OCI-LY1 (cell line): Measurements from ENCODE around the gene FGF3.

Experiments used
- H2AFZ ChIP-seq: fragments of 200-600 bp; sonication (generic), shearing (Covaris generic); 2 replicates; pipeline ENCODE4 v1.6.0; 2014; ENCODE audit warnings: antibody characterized with exemption, mild to moderate bottlenecking, low read length
- H3F3A ChIP-seq: fragments of 200-600 bp; sonication (generic), shearing (Covaris generic); 2 replicates; pipeline ENCODE4 v1.6.0; 2014; ENCODE audit warnings: mild to moderate bottlenecking, antibody characterized with exemption, low read length, moderate library complexity; ENCODE audit not compliant: insufficient read depth
- H3K27ac ChIP-seq: fragments of 200-600 bp; sonication (generic); 2 replicates; pipeline ENCODE4 v1.5.1; 2014; ENCODE audit warnings: low read length, mixed run types, mild to moderate bottlenecking, low read depth; ENCODE audit not compliant: poor library complexity, severe bottlenecking
- H3K27me3 ChIP-seq: fragments of 200-600 bp; sonication (generic); 2 replicates; pipeline ENCODE4 v1.6.0; 2014; ENCODE audit warnings: antibody characterized with exemption, mild to moderate bottlenecking, low read length, moderate library complexity; ENCODE audit not compliant: insufficient read depth
- H3K36me3 ChIP-seq: fragments of 200-600 bp; sonication (generic); 2 replicates; pipeline ENCODE4 v1.6.1; 2014; ENCODE audit warnings: mild to moderate bottlenecking, antibody characterized with exemption, low read length, moderate library complexity, mixed read lengths; ENCODE audit not compliant: insufficient read depth
- H3K4me1 ChIP-seq: fragments of 200-600 bp; sonication (generic); 2 replicates; pipeline ENCODE4 v1.5.1; 2014; ENCODE audit warnings: mild to moderate bottlenecking, low read length, moderate library complexity; ENCODE audit not compliant: insufficient read depth, severe bottlenecking
- H3K4me2 ChIP-seq: fragments of 200-600 bp; sonication (generic), shearing (Covaris generic); 2 replicates; pipeline ENCODE4 v1.6.1; 2014; ENCODE audit warnings: low read length
- H3K4me3 ChIP-seq: fragments of 200-600 bp; sonication (generic); 2 replicates; pipeline ENCODE4 v1.5.1; 2014; ENCODE audit warnings: low read length, low read depth, mild to moderate bottlenecking, mixed read lengths; ENCODE audit not compliant: poor library complexity, severe bottlenecking
- H3K79me2 ChIP-seq: fragments of 200-600 bp; shearing (Covaris generic); 2 replicates; pipeline ENCODE4 v1.6.1; 2016; ENCODE audit warnings: mixed run types, low read length, mixed read lengths; ENCODE audit not compliant: insufficient read depth
- H3K9ac ChIP-seq: fragments of 200-600 bp; sonication (generic), shearing (Covaris generic); 2 replicates; pipeline ENCODE4 v1.6.1; 2014; ENCODE audit warnings: mild to moderate bottlenecking, low read length, mixed read lengths
- H3K9me2 ChIP-seq: fragments of 200-600 bp; sonication (generic), shearing (Covaris generic); 2 replicates; pipeline ENCODE4 v1.6.1; 2014; ENCODE audit warnings: low read depth, mild to moderate bottlenecking, low read length, mixed read lengths
- H3K9me3 ChIP-seq: fragments of 200-600 bp; shearing (Covaris generic); 2 replicates; pipeline ENCODE4 v1.6.1; 2014; ENCODE audit warnings: low read length, mixed read lengths
- H4K20me1 ChIP-seq: fragments of 200-600 bp; sonication (generic), shearing (Covaris generic); 2 replicates; pipeline ENCODE4 v1.6.0; 2016; ENCODE audit warnings: mild to moderate bottlenecking, low read length; ENCODE audit not compliant: insufficient read depth
- CTCF ChIP-seq: fragments of 200-600 bp; sonication (generic), shearing (Covaris generic); IDR thresholded peaks from 2 replicates; pipeline ENCODE4 v1.5.1; 2017; ENCODE audit warnings: mild to moderate bottlenecking, antibody characterized with exemption, low read length, moderate library complexity, mixed read lengths
- EZH2 ChIP-seq: fragments of 200-600 bp; sonication (generic), shearing (Covaris generic); IDR thresholded peaks from 2 replicates; pipeline ENCODE4 v1.8.0; 2017; ENCODE audit warnings: borderline replicate concordance, mixed run types, mild to moderate bottlenecking, antibody characterized with exemption, low read length, moderate library complexity, mixed read lengths

The FGF3 gene

GRCh38 chr11:69811431-69811830 is 7.8 kb downstream of the FGF3 start:
- no peaks in the 10 kb centered on the region for H3K27me3 ChIP-seq
- no peaks in the 10 kb centered on the region for H3F3A ChIP-seq
- H2AFZ ChIP-seq, result no peak overlapping the region
- H3K9ac ChIP-seq, result no peak overlapping the region
- TF ChIP-seq CTCF (no peak), EZH2 (no peak)
- no peaks in the 10 kb centered on the region for H4K20me1 ChIP-seq
- H3K9me2 ChIP-seq, result no peaks in the 10 kb centered on the region
- H3K9me3 ChIP-seq, result no peaks in the 10 kb centered on the region
- no peaks in the 10 kb centered on the region for H3K36me3 ChIP-seq
- no peaks in the 10 kb centered on the region for H3K79me2 ChIP-seq
- H3K4me1 ChIP-seq, result no peaks in the 10 kb centered on the region
- no peak overlapping the region for H3K27ac ChIP-seq
- H3K4me2 ChIP-seq, result no peak overlapping the region
- H3K4me3 ChIP-seq, result no peak overlapping the region

- Histone ChIP-seq H3K4me1 (no peaks in the 10 kb centered on the region), H4K20me1 (no peaks in the 10 kb centered on the region), H3K4me3 (no peak overlapping the region), H3K36me3 (no peaks in the 10 kb centered on the region), H3F3A (no peaks in the 10 kb centered on the region), H3K9ac (no peak overlapping the region), H3K9me3 (no peaks in the 10 kb centered on the region), H3K27me3 (no peaks in the 10 kb centered on the region), H3K27ac (no peak overlapping the region), H2AFZ (no peak overlapping the region), H3K4me2 (no peak overlapping the region), H3K9me2 (no peaks in the 10 kb centered on the region), H3K79me2 (no peaks in the 10 kb centered on the region)
- TF ChIP-seq EZH2 (no peak), CTCF (no peak)
Measured at GRCh38 chr11:69810289-69811118, 8.7 kb downstream of the FGF3 start.

GRCh38 chr11:69808667-69809086 is 10.5 kb downstream of the FGF3 start:
- no peak overlapping the region for H3K4me2 ChIP-seq
- no peaks in the 10 kb centered on the region for H3F3A ChIP-seq
- no peaks in the 10 kb centered on the region for H3K36me3 ChIP-seq
- no peak overlapping the region for H3K9ac ChIP-seq
- H3K9me3 ChIP-seq, result no peaks in the 10 kb centered on the region
- H2AFZ ChIP-seq, result no peak overlapping the region
- H3K27me3 ChIP-seq, result peaks cover 4% of the 10 kb centered on the region; the same call in 1 of the 2 replicates
- no peak for TF ChIP-seq CTCF
- TF ChIP-seq EZH2, result no peak
- H4K20me1 ChIP-seq, result no peaks in the 10 kb centered on the region
- no peaks in the 10 kb centered on the region for H3K4me1 ChIP-seq
- no peak overlapping the region for H3K27ac ChIP-seq
- no peaks in the 10 kb centered on the region for H3K79me2 ChIP-seq
- H3K9me2 ChIP-seq, result no peaks in the 10 kb centered on the region
- H3K4me3 ChIP-seq, result no peak overlapping the region
